GM12874 (cell line): ENCODE data around the gene RAB31.

Source experiments
- TF ChIP-seq, protein P1 (sequence below): IDR thresholded peaks from 2 replicates; pipeline ENCODE4 v1.5.1; 2011; ENCODE audit warnings: low read depth, mild to moderate bottlenecking, control low read depth, low read length, moderate library complexity; ENCODE audit not compliant: insufficient read depth

RAB31 gene

DNA sequence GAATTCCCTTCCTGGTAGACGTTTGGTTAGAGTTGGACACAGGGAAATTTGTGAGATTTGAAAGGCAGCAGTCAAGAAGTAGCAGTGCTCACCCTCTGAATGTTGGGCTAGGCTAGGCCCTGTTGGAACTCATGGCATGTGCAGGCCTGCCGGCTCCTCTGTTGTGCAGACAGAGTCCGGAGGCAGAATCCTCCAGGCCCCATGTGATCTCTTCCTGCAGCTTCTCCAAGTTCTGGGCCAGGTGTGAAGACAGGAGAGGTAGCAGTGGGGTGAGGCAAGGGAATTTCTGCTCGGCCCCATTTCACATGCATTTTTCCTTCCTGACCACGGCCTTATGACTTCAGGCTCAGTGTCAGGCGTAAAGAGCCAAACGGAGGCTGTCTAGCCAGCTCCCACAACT, 36.9 kb upstream of the RAB31 start:
- TF ChIP-seq, protein P1, sequence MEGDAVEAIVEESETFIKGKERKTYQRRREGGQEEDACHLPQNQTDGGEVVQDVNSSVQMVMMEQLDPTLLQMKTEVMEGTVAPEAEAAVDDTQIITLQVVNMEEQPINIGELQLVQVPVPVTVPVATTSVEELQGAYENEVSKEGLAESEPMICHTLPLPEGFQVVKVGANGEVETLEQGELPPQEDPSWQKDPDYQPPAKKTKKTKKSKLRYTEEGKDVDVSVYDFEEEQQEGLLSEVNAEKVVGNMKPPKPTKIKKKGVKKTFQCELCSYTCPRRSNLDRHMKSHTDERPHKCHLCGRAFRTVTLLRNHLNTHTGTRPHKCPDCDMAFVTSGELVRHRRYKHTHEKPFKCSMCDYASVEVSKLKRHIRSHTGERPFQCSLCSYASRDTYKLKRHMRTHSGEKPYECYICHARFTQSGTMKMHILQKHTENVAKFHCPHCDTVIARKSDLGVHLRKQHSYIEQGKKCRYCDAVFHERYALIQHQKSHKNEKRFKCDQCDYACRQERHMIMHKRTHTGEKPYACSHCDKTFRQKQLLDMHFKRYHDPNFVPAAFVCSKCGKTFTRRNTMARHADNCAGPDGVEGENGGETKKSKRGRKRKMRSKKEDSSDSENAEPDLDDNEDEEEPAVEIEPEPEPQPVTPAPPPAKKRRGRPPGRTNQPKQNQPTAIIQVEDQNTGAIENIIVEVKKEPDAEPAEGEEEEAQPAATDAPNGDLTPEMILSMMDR: no peak

DNA sequence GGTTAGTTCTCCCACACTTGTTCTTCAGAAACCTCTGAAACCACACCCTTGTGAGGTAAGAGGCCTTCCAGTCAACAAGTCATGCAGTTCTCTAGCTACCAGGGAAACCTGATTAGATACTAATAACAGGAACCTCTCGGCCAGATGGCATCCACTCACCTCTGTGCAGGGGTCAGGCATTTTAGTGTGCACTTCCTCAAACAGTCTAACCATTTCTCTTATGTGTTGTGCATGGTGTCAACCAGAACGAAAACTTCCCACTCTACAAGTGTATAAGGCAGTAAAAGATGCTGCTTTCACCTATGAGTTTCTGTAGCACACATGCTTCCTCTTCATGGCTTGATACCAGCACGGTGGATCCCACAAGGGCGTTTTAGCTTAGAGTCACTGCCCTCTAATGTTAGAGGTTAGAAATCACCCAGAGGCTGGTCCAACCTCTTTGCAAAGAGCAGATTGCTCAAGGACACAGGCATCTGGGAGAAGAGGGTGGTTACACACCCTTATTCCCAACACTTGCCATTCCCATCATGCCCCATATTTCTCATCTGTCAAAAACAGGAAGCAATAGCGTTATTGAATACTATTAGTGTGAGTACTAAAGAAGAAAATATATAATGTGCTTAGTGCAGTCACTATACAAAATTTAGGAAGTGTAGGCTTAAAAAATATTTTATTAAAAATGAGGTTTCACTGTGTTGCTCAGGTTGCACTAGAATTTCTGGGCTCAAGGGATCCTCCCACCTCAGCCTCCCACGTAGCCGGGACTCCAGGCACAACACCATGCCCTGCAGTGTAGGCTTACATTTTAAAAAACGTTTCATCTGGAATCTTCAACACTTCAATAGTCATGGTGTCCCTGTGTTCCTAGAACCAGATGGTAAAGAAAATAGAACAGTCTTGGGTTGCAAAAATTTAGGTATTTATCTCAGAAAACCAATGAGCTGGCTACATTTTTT, 34.5 kb upstream of the RAB31 start:
- TF ChIP-seq, protein P1: peak; percentile 43

DNA sequence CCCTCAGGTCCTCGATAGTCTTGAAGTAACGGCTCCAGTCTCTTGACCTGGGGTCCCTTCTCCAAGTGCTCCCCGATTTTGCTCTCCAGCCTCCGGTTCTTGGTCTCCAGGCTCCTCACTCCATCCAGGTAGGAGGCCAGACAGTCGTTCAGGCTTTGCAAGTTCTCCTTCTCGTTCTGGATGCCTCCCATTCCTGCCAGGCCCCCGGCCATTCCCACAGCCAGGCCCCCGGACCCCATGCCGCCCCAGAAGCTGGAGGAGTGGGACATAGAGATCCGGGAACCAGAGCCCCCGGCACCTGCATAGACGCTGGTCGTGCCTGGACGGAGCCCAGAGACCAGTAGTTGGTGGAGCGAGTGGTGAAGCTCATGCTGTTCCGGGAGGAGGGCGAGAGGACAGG, 29.0 kb upstream of the RAB31 start:
- TF ChIP-seq, protein P1: no peak

DNA sequence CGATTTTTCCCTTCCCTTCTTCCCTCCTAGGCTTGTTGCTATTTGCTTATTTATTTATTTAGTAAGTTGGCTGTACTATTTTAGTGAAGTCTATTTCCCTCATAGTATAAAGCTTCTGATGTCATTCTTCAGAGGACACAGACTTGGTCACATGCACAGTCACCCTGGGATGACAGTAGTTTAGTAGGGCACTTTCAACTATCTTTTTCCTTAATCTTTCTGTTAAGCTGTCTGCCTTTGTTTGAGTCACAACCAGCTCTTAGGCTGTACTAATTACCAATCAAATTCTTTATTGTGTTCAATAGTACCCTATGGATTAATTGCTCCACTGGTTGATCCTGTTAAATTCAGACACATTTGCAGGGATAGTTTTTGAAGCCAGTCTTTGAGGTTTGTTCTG, 26.9 kb upstream of the RAB31 start:
- TF ChIP-seq, protein P1: no peak

DNA sequence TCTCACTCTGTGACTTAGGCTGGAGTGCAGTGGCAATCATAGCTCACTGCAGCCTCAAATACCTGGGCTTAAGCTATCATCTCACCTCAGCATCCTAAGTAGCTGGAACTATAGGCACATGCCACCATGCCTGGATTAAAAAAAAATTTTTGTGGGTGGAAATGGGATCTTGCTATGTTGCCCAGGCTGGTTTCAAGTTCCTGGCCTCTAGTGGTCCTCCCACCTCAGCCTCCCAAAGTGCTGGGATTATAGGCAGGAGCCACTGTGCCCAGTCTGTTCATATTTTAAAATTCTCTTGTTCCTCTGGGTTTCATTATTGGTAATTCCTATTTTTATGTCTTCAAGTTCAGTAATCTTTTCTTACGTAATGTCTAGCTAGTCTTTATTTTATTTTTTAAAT, 25.5 kb upstream of the RAB31 start:
- TF ChIP-seq, protein P1: no peak

DNA sequence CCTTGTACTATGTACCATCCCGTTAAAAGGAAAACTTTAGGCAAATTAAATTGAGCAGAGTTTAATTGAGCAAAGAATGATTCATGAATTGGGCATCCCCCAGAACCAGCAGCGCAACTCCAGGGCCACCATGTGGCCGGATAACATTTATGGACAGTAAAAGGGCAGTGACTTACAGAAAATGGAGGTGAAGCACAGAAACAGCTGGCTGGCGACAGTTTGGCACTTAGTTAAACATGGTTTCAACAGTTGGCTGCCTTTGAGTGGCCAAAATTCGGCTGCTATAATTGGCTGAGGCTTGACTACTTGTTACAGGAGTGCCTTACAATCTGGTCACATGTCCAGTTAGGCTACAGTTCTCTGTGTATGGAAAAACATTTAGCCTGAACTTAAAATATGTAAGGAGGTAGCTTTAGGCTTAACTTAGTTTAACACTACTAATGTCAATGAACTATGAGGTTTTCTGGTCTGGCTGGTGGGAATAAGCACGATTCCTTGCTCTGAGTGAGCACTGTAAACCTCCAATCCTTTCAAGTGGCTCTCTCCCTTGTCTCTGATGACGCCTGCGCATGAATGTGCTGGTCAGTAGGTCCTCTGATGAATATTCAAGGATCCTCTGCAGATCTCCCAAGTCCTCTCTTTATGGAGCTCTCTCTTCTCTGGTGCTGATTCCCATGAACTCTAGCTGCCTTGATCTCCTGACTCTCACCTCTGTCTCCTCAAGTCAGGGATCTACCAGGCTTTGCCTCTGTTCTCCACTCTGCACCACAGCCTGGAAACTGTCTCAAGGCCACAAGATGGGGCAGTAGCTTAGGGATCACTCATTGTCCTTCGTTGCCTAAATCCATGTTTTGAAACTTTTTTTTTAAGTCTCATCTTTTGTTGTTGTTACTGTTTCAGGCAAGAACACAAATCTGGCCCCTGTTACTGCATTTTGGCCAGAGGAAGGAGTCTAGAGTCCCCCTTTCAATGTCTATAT, 24.4 kb upstream of the RAB31 start:
- TF ChIP-seq, protein P1: no peak

DNA sequence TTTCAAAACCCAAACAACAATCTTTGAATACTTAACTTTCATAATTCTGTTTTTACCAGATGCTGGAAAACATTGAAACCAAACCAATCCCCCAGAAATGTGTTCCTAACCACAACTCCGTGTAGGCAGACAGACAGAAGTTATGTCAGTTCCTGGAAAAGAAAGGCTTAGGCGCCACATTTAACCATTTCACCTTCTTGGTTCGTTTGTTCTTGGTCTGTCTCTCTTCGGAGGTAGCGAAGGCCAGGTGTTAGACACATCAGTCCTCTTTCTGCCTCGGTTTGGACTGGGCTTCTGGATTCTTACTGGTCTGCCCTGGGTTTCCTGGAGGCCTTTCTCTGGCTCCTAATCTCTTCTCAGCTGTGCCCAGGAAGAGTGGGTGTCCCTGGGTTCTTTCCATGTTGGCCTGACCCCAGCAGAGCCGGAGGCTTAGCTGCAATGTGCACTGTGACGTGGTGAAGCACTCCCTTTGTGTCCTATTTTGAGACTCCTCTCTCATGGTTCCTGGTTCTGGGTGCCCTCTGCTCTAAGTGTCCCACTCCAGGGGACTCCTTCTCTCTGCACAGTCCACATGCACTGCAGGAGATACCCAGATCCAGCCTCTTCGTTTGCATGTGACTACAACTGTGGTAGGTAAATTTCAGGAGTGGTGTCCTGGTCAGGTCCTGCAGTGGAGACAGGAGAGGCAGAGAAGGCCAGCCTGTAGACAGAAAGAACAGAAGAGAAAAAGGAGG, 23.1 kb upstream of the RAB31 start:
- TF ChIP-seq, protein P1: no peak
